Stimulated activated CD8-positive, alpha-beta memory T cell treated with anti-CD3 and anti-CD28 coated beads, Interleukin-2, amount 100 ng/mL, for 48 hours (primary cell): ENCODE measurements around the gene HSPA12A.

ENCODE experiments used
- DNase-seq, 2 donors: peaks; one replicate each; pipeline ENCODE4 v3.0.0-alpha.2; 2020; ENCODE audit warnings: low read depth in 2 of 2

HSPA12A gene

DNA sequence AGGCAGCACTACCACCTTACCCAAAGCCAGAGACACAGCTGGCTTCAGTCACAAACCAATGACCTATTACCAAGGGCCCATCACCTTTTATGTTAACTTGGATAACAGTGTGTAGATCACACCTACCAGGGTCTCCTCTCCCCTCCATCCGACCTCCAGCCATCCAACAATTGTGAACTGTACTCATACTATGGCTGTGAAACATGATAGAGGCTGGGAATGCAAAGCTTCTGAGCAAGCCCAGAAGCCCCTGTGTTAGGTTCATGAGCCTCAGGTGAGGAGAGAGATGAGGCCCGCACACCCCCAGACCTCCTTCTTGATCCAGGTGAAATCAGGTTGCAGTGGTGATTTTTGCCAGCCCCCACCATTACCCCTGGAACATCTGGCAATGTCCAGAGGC lies 73.9 kb downstream of the HSPA12A start:
- no peak for DNase-seq

DNA sequence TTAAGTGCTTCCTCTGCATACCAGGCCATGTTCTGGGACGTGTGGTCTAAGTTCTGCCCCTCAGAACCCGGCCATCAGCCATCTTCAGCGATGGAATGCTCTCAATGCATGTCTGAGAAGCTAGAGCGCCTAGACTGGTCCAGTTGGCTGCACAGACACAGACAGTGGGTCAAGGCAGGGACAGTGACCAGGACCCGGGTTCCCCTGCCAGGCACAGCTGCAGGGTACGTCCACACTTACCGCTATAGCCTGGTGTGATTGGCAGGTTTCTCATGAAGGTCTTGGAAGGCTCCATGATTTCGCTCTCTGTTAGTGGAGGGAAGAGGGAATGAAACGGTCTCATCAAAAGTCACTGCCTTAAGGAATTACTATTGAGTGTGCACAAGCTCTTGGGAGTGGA lies 74.3 kb downstream of the HSPA12A start:
- no peak for DNase-seq

DNA sequence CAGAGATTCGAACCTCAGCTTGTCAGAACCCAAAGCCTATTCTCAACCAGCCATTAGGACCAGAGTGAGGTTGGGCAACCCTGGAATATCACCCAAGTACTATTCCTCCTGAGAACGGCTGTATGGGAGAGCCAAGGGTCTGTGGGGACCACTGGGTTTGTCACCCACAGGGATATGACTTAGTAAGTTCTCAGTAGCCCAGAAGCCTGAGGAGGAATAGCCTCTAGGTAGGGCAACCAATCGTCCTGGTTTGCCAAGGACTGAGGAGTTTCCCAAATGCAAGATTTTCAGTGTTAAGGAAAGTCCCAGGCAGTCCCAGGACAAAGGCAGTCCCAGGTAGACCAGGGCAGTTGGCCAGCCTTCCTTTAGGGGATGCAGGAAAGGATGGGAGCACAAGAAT lies 74.9 kb downstream of the HSPA12A start:
- no peak for DNase-seq

DNA sequence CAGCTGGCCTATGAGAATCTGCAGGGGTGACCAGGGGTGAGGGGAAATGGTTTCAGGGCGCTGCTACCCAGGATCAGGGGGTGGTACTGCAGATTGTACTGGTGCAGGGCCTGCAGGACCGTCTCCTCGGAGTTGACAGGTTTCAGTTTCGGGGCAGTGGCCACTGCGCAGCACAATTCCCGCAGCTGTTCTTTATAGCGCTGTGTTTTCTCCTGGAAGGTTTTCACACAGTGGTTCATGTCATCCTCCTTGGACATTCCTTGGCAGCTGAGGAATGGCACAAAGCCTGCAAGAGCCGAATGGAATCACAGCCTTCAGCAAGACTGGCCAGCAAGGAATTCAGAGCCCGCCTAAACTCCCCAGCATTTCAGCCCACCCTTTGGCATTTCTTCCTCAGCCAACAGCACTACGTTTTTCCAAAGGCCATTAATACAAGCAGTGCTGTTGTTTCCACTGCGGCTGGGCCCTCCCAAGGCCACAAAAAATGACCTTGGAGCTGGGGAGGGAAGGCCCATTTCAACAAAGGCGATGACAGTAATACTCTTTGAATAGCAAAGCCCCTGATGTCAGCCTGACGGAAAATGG lies 76.7 kb downstream of the HSPA12A start:
- DNase-seq, result no peak

DNA sequence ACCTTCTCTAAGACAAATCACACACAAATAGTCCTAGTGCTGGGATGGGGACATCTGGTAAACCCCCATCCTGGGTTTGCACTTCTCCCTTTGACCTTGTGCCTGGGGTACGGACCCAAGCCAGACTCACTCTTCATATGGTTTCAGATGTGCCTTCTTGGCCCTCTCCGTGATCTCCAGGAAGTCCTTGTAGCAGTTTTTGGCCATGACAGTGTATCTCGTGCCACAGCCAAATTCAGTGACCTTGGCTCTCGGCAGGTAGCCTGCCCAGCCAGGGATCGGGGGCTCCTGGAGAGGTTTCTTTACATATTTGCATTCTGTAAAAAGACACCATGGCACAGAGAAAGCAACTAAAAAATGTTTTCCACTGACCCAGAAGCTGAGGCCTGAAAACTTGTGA lies 77.7 kb downstream of the HSPA12A start:
- no peak for DNase-seq

DNA sequence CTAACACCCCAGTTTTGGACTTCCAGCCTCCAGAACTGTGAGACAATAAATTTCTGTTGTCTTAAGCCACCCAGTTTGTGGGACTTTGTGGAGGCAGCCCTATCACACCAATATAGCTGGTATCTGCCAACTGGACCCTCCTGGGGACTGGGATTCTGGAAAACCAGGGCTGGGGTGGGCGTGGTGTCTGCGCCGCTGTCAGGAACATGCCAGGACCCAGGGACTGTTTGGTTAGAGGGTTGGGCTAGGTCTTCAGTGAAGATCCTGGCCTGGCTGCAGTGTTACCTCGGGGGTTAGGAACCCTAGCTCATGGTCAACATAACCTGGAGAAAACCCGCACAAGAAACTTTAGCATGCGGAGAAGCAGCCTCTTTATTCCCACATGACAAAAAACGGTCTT lies 79.0 kb downstream of the HSPA12A start:
- no peak for DNase-seq

DNA sequence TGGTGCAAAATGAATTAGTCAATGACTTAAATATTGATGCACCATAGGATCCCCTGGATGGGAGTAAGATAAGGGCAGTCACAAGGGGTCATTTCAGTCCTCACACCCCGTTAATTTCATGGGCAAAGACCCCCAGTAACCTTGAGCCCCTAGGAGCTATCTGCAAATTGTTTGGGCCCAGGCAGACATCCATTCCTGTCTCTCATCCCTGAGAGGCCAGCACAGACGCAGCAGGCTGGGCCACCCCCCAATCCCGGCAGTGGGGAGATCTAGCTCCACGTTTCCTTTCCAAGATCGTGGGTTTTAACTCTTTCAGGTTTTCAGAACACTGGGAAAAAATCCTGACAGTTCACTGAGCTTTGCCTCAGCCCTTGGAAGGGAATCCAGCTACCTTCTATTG lies 81.5 kb downstream of the HSPA12A start:
- DNase-seq, result no peak

DNA sequence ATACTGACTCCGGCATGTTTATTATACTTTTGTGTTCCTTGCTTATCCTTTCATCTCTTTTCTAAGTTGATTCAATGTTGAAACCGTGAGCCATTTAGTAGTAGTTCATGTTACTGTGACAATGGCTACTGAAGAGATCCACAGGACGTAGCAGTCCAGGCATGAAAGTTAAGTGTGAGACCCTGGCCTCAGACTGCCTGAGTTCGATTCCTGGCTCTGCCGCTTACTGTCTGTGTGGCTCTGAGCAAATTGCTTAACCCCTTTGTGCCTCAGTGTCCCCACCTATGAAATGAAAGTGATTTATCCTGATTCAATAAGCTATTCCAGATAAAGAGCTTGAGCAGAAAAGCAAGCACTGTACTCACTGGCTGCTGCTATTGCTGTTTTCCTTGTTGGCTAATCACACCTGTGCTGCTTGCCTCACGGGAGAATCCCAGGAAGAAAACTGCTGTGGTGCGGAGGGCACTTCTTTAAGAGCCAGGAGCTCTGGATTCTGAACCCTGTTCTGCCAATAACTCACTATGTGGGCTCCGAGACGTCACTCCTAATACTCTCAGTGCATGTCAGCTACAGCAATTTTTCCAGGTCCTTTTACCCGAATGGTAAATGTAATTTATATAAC lies 83.2 kb downstream of the HSPA12A start:
- no peak for DNase-seq

DNA sequence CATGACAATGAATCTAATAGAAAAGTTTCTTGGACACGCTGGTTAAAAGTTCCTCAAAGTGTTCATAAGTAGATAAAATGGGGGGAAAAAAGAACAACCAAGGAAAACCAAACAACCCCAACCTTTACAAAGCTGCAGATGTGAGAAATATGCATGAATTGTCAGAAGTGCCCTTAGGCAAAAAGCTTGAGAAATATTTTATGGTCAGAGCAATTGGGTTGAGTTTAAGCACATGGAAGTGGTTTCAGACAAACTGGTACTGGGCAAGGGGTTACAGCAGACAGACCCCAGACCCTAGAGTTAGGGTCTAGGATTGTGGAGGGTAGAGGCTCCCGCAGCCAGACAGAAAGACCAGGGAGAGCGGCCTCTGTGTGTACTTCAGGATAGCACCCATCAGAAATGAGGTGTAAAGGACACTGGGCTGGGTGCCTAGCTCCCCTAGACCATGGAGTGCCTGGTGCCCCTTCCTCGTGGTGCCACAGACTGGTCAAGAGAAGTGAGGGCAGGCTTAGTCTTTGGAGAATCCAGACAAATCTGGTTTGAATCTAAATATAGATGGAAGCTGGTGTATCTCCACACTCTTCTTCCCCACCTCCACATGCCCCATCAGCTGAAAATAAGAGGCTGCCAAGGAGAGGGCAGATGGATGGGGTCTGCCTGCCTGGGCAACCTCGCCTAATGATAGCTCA lies 84.4 kb downstream of the HSPA12A start:
- DNase-seq, result no peak

DNA sequence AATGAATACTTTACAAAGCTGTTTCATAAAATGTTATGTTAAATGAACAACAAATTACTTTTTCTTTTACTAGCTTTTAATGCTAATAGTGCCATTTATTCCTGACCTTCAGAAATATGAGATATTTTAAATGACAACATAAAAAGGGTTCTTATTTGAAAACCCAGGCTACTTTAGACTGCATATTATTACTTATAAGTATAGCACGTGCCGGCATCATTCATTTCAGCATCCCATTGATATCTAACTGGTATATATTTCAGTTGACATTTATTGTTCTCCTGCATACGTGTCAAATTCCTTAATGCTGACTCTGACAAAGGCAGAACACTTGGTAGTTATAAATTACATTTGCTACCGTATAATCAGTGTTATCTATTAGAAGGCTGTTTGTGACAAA lies 86.3 kb downstream of the HSPA12A start:
- no peak for DNase-seq

DNA sequence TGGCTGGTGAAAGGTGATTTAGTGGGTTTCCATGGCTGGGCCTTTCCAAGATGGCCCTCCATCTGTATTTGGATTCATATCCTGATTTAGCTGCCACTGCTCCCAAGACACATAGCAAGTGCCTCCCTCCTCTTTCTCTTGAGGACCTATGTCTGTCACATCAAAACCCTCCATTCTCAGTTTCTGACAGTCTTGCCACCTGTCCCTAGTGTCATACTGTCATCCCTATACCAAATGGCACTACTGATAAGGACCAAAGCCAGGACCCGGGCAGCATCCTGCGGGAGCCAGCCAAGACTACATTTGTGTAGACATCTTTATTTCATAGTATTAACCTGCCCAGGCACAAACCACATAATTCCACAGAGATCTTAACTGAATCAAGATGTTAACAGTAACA lies 86.8 kb downstream of the HSPA12A start:
- no peak for DNase-seq

DNA sequence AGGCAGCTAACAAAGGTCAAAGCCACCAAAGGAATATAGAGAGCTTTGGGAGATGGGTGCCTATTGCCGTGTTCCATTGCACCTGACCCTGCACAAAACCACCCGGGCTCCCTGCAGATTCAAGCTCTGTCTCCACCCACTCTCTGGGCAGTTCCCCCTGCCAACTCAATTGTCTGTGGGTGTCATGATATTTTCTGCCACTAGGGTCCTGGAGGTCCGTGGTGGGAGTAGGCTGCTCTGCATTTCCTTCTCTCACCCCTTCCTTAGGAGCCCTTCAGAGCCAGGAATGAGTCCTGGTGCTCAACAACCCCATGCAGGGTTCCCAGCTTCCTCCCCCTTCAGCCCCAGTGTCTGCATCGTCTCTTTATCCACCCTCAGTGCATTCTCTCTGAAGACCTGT lies 87.5 kb downstream of the HSPA12A start:
- no peak for DNase-seq

DNA sequence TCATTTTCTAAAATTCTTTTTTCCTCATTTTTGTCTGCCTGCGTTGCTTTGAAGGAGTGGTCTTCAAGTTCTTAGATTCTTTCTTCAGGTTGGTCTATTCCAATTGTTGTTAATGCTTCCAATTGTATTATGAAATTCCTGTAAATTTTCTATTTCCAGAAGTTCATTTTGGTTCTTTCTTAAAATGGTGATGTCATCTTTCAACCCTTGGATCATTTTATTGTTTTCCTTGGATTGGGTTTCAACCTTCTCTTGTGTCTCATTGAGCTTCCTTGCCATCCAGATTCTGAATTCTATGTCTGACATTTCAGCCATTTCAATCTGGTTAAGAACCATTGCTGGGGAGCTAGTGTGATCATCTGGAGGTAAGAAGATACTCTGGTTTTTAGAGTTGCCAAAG lies 88.5 kb downstream of the HSPA12A start:
- no peak for DNase-seq

DNA sequence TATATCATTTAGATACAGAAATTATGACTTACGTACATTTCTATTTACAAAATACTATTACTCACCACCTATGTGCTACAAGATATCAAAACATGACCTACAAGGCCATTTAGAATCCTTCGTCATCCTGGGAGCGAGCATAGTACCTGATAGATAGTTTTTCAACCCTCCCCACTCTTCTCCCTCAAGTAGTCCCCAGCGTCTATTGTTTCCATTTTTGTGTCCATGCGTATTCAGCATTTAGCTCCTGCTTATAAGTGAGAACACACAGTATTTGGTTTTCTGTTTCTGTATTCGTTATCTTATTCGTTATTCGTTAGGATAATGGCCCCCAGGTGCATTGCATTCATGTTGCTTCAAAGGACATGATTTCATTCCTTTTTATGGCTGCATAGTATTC lies 93.5 kb downstream of the HSPA12A start:
- no peak for DNase-seq

DNA sequence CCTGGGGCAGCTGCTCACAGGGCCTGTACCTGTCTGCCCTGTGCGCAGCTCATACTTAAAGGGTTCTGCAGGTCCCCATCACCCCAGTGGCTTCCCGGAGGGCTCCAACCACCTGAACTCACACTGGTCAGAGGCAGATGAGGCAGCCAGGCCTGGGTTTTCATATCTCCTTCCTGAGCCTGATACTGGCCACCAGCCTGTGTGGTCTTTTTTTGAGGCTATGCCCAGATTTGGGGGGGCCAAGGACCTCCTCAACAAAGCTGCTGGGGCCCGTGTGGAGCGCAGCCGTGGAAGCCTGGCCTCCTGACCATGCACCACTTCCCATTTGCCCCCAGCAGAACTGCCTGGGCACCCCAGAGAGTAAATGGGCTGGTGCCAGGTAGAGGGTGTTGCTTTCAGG lies 95.9 kb downstream of the HSPA12A start:
- no peak for DNase-seq

DNA sequence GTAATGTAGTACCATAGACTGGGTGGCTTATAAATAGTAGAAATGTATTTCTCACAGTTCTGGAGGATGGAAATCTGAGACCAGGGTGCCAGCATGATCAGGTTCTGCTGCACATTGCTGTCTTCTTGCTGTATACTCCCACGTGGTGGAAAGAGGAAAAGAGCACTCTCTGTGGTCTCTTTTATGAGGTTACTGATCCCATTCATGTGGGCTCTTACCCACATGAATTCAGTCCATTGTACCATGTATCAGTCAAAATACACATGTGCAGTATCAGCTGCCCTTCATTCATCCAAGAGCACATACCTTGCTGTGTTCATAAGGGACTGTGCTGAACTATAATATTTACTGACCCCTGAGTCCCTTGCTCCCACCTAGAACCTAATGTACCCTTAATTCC lies 104.5 kb downstream of the HSPA12A start:
- no peak for DNase-seq

DNA sequence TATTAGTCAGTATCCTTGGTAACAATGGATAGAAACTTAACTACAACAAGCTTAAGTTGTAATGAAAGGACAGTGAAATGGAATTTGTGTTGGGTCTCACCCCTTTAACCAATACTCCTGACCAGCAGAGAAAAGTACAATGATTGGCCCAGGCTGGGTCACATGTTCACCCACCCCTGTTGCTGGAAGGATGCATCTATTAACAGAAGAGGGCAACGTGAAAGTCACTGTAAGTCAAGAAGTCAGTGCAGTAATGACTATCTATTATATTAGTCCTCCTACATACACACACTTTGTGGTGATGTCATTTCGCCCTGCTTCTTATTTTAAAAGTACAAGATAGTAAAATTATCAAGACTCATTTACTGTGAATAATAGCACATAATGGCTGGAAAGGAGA lies 105.4 kb downstream of the HSPA12A start:
- no peak for DNase-seq

DNA sequence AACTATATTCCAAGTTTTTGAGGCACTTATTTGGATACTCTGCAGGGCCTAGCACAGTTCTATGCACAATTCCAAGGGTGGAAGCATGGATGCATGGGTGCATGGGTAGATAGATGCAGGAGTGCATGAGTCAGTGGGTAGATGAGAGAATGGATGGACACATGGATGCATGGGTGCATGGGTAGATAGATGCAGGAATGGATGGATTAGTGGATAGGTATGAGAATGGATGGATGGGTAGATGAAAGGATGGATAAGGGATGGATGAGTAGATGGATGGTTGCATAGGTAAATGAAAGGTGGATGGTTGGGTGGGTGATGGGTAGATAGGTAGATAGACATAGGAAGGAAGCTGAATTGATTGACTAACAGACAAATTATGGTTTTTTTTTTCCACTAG lies 106.0 kb downstream of the HSPA12A start:
- DNase-seq, result no peak

DNA sequence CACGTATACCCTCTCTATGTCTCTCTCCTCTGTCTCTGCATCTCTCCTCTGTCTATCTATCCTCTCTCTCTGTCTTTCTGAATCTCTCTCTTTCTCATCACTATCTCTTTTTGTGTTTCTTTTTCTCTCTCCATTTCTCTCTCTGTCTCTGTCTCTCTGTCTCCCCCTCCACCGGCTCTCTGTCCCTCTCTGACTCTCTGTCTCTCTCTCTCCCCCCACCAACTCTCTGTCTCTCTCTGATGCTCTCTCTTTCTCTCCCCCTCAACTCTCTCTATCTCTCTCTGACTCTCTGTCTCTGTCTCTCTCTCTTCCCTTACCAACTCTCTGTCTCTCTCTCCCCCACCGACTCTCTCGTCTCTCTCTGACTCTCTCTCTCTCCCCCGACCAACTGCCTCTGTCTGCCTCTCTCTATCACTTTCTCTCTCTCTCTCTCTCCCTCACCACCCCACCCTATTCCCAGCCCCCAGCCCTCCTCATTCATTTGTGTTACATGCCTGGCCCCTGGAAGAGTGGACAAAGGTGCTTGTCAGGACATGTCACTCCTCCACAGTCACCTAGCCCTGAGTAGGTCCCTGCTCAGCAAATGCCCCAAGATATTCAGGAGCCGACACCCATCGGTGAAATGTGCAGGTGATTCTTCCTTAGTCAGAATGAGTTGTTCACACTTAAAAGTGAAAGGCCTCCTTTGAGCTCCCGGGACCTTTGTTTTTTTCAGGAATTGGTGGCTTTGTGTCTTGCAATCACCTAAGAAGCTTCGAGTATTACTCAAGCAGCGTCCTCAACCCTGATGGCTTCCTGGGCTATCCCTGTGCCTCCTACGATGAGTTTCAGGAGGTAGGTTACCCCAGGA lies 108.0 kb downstream of the HSPA12A start:
- DNase-seq, result no peak

DNA sequence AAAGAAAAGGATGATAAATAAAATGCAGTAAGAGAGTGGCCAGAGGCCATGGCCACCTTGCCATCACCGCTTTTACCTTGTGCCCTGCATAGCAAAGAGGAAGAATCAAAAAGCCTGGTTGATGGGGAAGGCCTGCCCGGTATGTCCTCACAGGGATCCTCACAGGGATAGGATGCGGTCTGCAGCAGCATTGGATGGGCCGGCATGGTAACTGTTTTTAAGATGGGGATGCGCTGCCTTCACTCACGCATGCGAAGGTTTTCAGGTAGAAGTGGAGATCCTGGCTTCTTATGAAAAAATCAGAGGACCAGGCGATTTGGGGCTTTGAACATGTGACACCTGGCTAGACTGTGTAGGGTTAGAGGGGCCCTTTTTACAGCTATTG lies 109.2 kb downstream of the HSPA12A start:
- DNase-seq, result no peak

DNA sequence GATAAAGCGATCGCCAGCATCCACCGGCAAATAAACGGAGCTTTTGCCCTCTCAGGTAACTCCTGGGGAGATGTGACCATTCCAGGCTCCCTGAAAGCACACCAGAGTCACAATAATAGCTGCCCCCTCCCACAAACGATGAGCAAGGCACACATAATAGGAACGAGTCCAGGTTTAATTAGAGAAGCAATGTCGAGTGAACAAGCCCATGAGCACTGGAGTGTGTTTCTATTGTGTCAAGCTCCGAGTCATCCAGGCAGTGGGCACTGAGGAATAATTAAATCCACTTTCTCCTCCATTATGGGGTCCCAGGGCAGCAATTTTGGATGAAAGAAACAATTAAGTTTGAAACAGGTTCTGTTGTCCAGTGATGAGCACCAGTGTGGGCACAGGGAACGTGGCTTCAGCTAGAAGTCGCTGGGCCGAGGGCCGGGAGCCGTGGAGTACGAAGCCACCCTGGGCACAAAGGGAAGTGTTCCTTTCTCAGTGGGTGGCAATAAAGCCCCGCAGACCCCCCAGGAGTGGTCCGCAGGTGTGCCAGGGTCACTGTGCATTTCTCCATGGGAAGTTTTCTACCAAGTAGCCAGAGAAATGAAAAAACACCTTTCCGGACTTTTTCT lies 109.7 kb downstream of the HSPA12A start:
- DNase-seq, result no peak

DNA sequence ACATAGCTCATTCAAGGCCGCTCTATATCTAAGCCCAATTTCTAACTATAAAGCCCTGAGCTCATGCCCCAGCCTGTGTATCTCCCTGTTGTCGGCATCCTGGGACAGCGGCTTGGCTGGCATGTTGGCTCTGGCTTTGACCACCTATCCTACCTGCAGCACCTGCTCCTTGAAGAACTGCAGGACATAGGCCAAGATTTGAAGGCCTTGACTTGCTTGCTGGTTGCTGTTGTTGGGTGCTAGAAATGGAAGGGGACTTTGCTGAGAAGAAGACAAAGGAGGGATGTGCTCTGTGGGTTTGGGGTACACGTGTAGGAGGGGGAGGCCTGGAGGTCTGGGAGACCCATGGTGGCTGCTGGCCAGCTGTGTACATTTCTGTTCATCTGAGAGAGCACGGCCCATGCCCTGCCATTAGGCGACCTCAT lies 110.5 kb downstream of the HSPA12A start:
- DNase-seq, result no peak
